ENCODE measurements around the gene POMP.

DNA sequence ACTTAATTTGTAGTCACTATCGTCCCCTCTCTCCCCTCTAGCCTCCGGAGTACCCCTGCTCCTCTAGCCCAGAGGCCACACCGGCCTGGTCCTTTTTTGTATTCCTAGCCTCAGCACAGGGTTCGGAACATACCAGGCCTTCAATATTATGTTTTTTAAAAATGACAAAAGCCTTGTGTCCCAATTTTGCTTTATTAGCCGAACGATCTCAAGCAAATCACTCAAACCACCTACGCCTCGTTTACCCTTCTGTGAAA, 463 bp upstream of the POMP start:
- TF ChIP-seq, protein P1, sequence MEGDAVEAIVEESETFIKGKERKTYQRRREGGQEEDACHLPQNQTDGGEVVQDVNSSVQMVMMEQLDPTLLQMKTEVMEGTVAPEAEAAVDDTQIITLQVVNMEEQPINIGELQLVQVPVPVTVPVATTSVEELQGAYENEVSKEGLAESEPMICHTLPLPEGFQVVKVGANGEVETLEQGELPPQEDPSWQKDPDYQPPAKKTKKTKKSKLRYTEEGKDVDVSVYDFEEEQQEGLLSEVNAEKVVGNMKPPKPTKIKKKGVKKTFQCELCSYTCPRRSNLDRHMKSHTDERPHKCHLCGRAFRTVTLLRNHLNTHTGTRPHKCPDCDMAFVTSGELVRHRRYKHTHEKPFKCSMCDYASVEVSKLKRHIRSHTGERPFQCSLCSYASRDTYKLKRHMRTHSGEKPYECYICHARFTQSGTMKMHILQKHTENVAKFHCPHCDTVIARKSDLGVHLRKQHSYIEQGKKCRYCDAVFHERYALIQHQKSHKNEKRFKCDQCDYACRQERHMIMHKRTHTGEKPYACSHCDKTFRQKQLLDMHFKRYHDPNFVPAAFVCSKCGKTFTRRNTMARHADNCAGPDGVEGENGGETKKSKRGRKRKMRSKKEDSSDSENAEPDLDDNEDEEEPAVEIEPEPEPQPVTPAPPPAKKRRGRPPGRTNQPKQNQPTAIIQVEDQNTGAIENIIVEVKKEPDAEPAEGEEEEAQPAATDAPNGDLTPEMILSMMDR (IDR thresholded peaks at IDR 0.05 in 4 of 5, conservative IDR thresholded peaks at IDR 0.05 in 1 of 5), result no peak
- TF ChIP-seq POLR2A (IDR thresholded peaks at IDR 0.05), result no peak

All from gastrocnemius medialis (tissue), 4 donors.